AG04449 (cell line): ENCODE measurements around the gene MFAP5.

Experiments
- CTCF ChIA-PET: fragments of 350-600 bp; formaldehyde crosslinking; extraction: SDS; loops from one replicate; lab custom pipeline; 2021; ENCODE audit warnings: antibody characterized with exemption; lab: Yijun Ruan, JAX
- POLR2A ChIA-PET: fragments of 400-600, 350-600 bp; formaldehyde crosslinking; extraction: SDS; loops from one replicate; lab custom pipeline; 2020; ENCODE audit warnings: antibody characterized with exemption, inconsistent platforms; lab: Yijun Ruan, JAX
- DNase-seq: peaks from one replicate; pipeline ENCODE4 v3.0.0-alpha.2; 2010; ENCODE audit warnings: low read depth, low spot score
- H3K4me3 ChIP-seq: 2 replicates; pipeline ENCODE4 v1.5.1; 2011; ENCODE audit warnings: low read depth, mild to moderate bottlenecking, control low read depth, low read length
- CTCF ChIP-seq: IDR thresholded peaks from one replicate; pipeline ENCODE4 v1.5.1; 2011; ENCODE audit warnings: mild to moderate bottlenecking, moderate library complexity, low read length, control low read depth, inconsistent platforms; ENCODE audit not compliant: insufficient read depth; ENCODE audit errors: missing control alignments

The MFAP5 gene

GRCh38 chr12:8612629-8613028 is 50.0 kb downstream of the MFAP5 start, which contains the start of gene AICDA:
AICDA (minus strand) TSS chr12:8612859; CDS start chr12:8612767, 92 bp downstream.
- no peak for TF ChIP-seq CTCF
- no peak within 1 kb of the TSS for H3K4me3 ChIP-seq
- POLR2A ChIA-PET: no interaction called here
- no peak for DNase-seq
- CTCF ChIA-PET: interaction anchor here (1.5 kb wide), 1 partner anchor 11 kb away, joined by 4 read pairs; no protein-coding TSS in a partner anchor

GRCh38 chr12:8609061-8609570 is 53.5 kb downstream of the MFAP5 start:
- H3K4me3 ChIP-seq: no peak overlapping the region
- peak; percentile 10 for DNase-seq
- ChIA-PET POLR2A (interaction anchor here (0.6 kb wide), 1 partner anchor 304 kb away, joined by 3 read pairs; no protein-coding TSS in a partner anchor), CTCF (interaction anchor here (0.6 to 4.4 kb wide), 13 partner anchors 10 to 1463 kb away, joined by 3 to 36 read pairs (median 3); partner anchors contain the start of gene CLEC4E)
- TF ChIP-seq CTCF: peak; percentile 57

GRCh38 chr12:8606890-8607289 is 55.7 kb downstream of the MFAP5 start:
- no peak overlapping the region for H3K4me3 ChIP-seq
- no peak for TF ChIP-seq CTCF
- no peak for DNase-seq
- ChIA-PET POLR2A (no interaction called here), CTCF (interaction anchor here (1.2 kb wide), 1 partner anchor 62 kb away, joined by 3 read pairs; no protein-coding TSS in a partner anchor)

GRCh38 chr12:8605057-8605456 is 57.6 kb downstream of the MFAP5 start:
- no peak for DNase-seq
- no peak overlapping the region for H3K4me3 ChIP-seq
- POLR2A ChIA-PET: no interaction called here
- CTCF ChIA-PET: no interaction called here
- no peak for TF ChIP-seq CTCF

GRCh38 chr12:8603856-8604255 is 58.8 kb downstream of the MFAP5 start:
- no peak for TF ChIP-seq CTCF
- ChIA-PET CTCF (no interaction called here), POLR2A (no interaction called here)
- no peak overlapping the region for H3K4me3 ChIP-seq
- no peak for DNase-seq

GRCh38 chr12:8603286-8603685 is 59.3 kb downstream of the MFAP5 start:
- DNase-seq: no peak
- TF ChIP-seq CTCF: no peak
- CTCF ChIA-PET: no interaction called here
- POLR2A ChIA-PET: no interaction called here
- H3K4me3 ChIP-seq: no peak overlapping the region
